SK-N-MC (cell line): Measurements from ENCODE around the gene HOXC12.

Experiments
- DNase-seq: peaks from one replicate; pipeline ENCODE4 v3.0.0-alpha.2; 2011; ENCODE audit warnings: low read depth, low spot score
- H3K27ac ChIP-seq: fragments of 200-600 bp; sonication (generic); 2 replicates; pipeline ENCODE4 v1.5.1; 2016; ENCODE audit warnings: mixed run types
- H3K36me3 ChIP-seq: fragments of 200-600 bp; sonication (generic); 2 replicates; pipeline ENCODE4 v1.6.1; 2017; ENCODE audit warnings: antibody characterized with exemption, low read length, mixed read lengths; ENCODE audit not compliant: insufficient read depth
- H3K4me3 ChIP-seq: fragments of 200-600 bp; sonication (generic); 2 replicates; pipeline ENCODE4 v1.5.1; 2016
- H3K9ac ChIP-seq: fragments of 200-600 bp; sonication (generic); 2 replicates; pipeline ENCODE4 v1.8.0; 2017; ENCODE audit warnings: mixed run types, mixed read lengths; ENCODE audit not compliant: insufficient read length
- H3K9me3 ChIP-seq: fragments of 200-600 bp; sonication (generic); 2 replicates; pipeline ENCODE4 v1.6.1; 2017; ENCODE audit warnings: low read depth, mild to moderate bottlenecking, antibody characterized with exemption, low read length, moderate library complexity, mixed read lengths
- EZH2 ChIP-seq: fragments of 200-600 bp; sonication (generic); IDR thresholded peaks from one replicate; pipeline ENCODE4 v1.6.1; 2017; ENCODE audit warnings: antibody characterized with exemption
- FOXP2 ChIP-seq: optimal IDR thresholded peaks from 2 replicates; pipeline ENCODE3; 2011; ENCODE audit warnings: mild to moderate bottlenecking, moderate library complexity; ENCODE audit not compliant: insufficient read depth; ENCODE audit errors: extremely low read length, control extremely low read depth
- POLR2AphosphoS5 ChIP-seq: IDR thresholded peaks from 2 replicates; pipeline ENCODE4 v1.6.1; 2012; ENCODE audit warnings: mild to moderate bottlenecking, low read depth, low read length, borderline replicate concordance

The HOXC12 gene

GRCh38 chr12:53972152-53972702 is 17.5 kb downstream of the HOXC12 start:
- Histone ChIP-seq H3K9me3 (no peaks in the 10 kb centered on the region), H3K36me3 (peaks cover 8% of the 10 kb centered on the region), H3K27ac (peak overlapping the region; percentile 4; the same call in 1 of the 2 replicates), H3K9ac (peak overlapping the region; percentile 96), H3K4me3 (peak overlapping the region; percentile 93)
- no peak for DNase-seq
- TF ChIP-seq POLR2AphosphoS5 (no peak), EZH2 (no peak), FOXP2 (no peak)

- Histone ChIP-seq H3K27ac (peak within 1 kb of the TSS; percentile 97), H3K4me3 (peak within 1 kb of the TSS; percentile 93)
Measured at GRCh38 chr12:53972722-53973235, 18.1 kb downstream of the HOXC12 start, which contains the start of gene HOXC11. TSS of gene HOXC11 (plus strand) at chr12:53973126. CDS start at chr12:53973242, 116 bp downstream.

GRCh38 chr12:53973236-53974042 is 18.7 kb downstream of the HOXC12 start:
- TF ChIP-seq FOXP2 (no peak), EZH2 (no peak), POLR2AphosphoS5 (no peak; the same call in 1 of the 2 replicates)
- H3K9me3 ChIP-seq = no peaks in the 10 kb centered on the region
- peak overlapping the region; percentile 96 for H3K9ac ChIP-seq
- no peak for DNase-seq
- H3K36me3 ChIP-seq = peaks cover 8% of the 10 kb centered on the region
- peak overlapping the region; percentile 93 for H3K4me3 ChIP-seq
- peak overlapping the region; percentile 97 for H3K27ac ChIP-seq

More at GRCh38 chr12:53972722-53973235, 18.1 kb downstream of the HOXC12 start, which contains the start of gene HOXC11:
- Histone ChIP-seq H3K9ac (peak within 1 kb of the TSS; percentile 96), H3K36me3 (peaks cover 8% of the 10 kb centered on the region), H3K9me3 (no peaks in the 10 kb centered on the region)
- DNase-seq = no peak
- TF ChIP-seq FOXP2 (no peak), POLR2AphosphoS5 (peak; percentile 65)

- Histone ChIP-seq H3K9me3 (no peaks in the 10 kb centered on the region), H3K4me3 (peak within 1 kb of the TSS; percentile 93), H3K36me3 (peaks cover 8% of the 10 kb centered on the region), H3K9ac (peak within 1 kb of the TSS; percentile 96), H3K27ac (peak within 1 kb of the TSS; percentile 97)
- TF ChIP-seq POLR2AphosphoS5 = peak; percentile 72
- peak; percentile 58 for TF ChIP-seq FOXP2
- TF ChIP-seq EZH2 = no peak
- DNase-seq = no peak
Measured at GRCh38 chr12:53974084-53975063, 19.7 kb downstream of the HOXC12 start, which contains the start of gene HOTAIR. TSS of gene HOTAIR (minus strand) at chr12:53974954.

GRCh38 chr12:53975064-53975471 is 20.4 kb downstream of the HOXC12 start:
- TF ChIP-seq FOXP2 (no peak), POLR2AphosphoS5 (no peak), EZH2 (no peak)
- peak overlapping the region; percentile 96 for H3K9ac ChIP-seq
- no peak for DNase-seq
- H3K4me3 ChIP-seq = peak overlapping the region; percentile 93
- no peaks in the 10 kb centered on the region for H3K9me3 ChIP-seq
- peak overlapping the region; percentile 97 for H3K27ac ChIP-seq
- H3K36me3 ChIP-seq = peaks cover 8% of the 10 kb centered on the region

GRCh38 chr12:53975479-53976152 is 20.9 kb downstream of the HOXC12 start:
- peak overlapping the region; percentile 97 for H3K27ac ChIP-seq
- TF ChIP-seq FOXP2 (no peak), EZH2 (no peak), POLR2AphosphoS5 (no peak)
- H3K9ac ChIP-seq = peak overlapping the region; percentile 96
- peaks cover 8% of the 10 kb centered on the region for H3K36me3 ChIP-seq
- H3K4me3 ChIP-seq = peak overlapping the region; percentile 93
- H3K9me3 ChIP-seq = no peaks in the 10 kb centered on the region
- DNase-seq = no peak

GRCh38 chr12:53976172-53976822 is 21.6 kb downstream of the HOXC12 start:
- Histone ChIP-seq H3K27ac (peak overlapping the region; percentile 97), H3K4me3 (peak overlapping the region; percentile 93), H3K9me3 (no peaks in the 10 kb centered on the region), H3K9ac (peak overlapping the region; percentile 51), H3K36me3 (peaks cover 8% of the 10 kb centered on the region)
- TF ChIP-seq FOXP2 = no peak
- 0 out of 2 replicates have a peak, but pooled peaks have one; percentile 27 for TF ChIP-seq POLR2AphosphoS5
- DNase-seq = no peak
